Lower leg skin (tissue), 4 donors: ENCODE measurements around the gene UBASH3B. TPM values are rescaled to one million over a fixed set of nuclear protein-coding genes. Genes with fewer than 3 reads are reported as not detected.

Experiments used
- DNase-seq, 2 donors: peaks; one replicate each; pipeline ENCODE4 v3.0.0-alpha.2; 2019; ENCODE audit warnings: low spot score in 2 of 2
- H3K4me3 ChIP-seq: fragments of 200-600 bp; sonication (generic); 2 replicates; pipeline ENCODE4 v1.5.1; 2017; ENCODE audit warnings: mild to moderate bottlenecking, low read depth; ENCODE audit not compliant: poor library complexity, severe bottlenecking
- POLR2A ChIP-seq, 2 donors: fragments of 450-650 bp; IDR thresholded peaks; one replicate each; pipeline ENCODE4 v1.6.1; 2016 to 2017; ENCODE audit warnings: antibody characterized with exemption in 2 of 2, mild to moderate bottlenecking in 1 of 2, moderate library complexity in 1 of 2
- WGBS, 2 donors: methylation state at CpG; one replicate each; pipeline ENCODE4 v1.1.5; 2018; 5-methylcytosine and 5-hydroxymethylcytosine counted together
- intact Hi-C: fragments of 100-400 bp; cut with DNase I; formaldehyde crosslinking; loops from one replicate; pipeline ENCODE4 v1.15.0; 2023; ENCODE audit warnings: low total_unique reads
- total RNA-seq, 4 donors: library from RNA; depleted of rRNA; stranded (reverse); fragments of >200 nt; gene quantifications; one replicate each; pipeline ENCODE4 v1.1.0, GENCODE V29; 2016
- TF ChIP-seq, protein P1 (sequence below), 3 donors: fragments of 450-650 bp; IDR thresholded peaks; one replicate each; pipeline ENCODE4 v1.5.1; 2016; ENCODE audit warnings: antibody characterized with exemption in 3 of 3, mild to moderate bottlenecking in 3 of 3, moderate library complexity in 2 of 3

Gene UBASH3B
- total RNA-seq, 4 donors from 2014 or later: 14.2 to 58.4 (median 35.6) TPM

GRCh38 chr11:122711831-122712381 lies 56.4 kb downstream of the UBASH3B start:
- no peak for DNase-seq
- WGBS, 2 donors: 35 to 41% methylated on average over 5 of the region's 5 CpGs
- TF ChIP-seq, protein P1, sequence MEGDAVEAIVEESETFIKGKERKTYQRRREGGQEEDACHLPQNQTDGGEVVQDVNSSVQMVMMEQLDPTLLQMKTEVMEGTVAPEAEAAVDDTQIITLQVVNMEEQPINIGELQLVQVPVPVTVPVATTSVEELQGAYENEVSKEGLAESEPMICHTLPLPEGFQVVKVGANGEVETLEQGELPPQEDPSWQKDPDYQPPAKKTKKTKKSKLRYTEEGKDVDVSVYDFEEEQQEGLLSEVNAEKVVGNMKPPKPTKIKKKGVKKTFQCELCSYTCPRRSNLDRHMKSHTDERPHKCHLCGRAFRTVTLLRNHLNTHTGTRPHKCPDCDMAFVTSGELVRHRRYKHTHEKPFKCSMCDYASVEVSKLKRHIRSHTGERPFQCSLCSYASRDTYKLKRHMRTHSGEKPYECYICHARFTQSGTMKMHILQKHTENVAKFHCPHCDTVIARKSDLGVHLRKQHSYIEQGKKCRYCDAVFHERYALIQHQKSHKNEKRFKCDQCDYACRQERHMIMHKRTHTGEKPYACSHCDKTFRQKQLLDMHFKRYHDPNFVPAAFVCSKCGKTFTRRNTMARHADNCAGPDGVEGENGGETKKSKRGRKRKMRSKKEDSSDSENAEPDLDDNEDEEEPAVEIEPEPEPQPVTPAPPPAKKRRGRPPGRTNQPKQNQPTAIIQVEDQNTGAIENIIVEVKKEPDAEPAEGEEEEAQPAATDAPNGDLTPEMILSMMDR (IDR thresholded peaks at IDR 0.05): no peak
- TF ChIP-seq POLR2A (IDR thresholded peaks at IDR 0.05): no peak
- intact Hi-C loops: no loop called here
- H3K4me3 ChIP-seq: no peak overlapping the region

- DNase-seq: no peak
- WGBS, 2 donors: 88 to 90% methylated on average over 5 of the region's 5 CpGs
- intact Hi-C loops: no loop called here
- H3K4me3 ChIP-seq: no peak overlapping the region
- TF ChIP-seq POLR2A (IDR thresholded peaks at IDR 0.05): no peak
- TF ChIP-seq, protein P1 (IDR thresholded peaks at IDR 0.05): no peak
These were observed 58.5 kb downstream of the UBASH3B start for GRCh38 chr11:122714004-122714403.

DNA sequence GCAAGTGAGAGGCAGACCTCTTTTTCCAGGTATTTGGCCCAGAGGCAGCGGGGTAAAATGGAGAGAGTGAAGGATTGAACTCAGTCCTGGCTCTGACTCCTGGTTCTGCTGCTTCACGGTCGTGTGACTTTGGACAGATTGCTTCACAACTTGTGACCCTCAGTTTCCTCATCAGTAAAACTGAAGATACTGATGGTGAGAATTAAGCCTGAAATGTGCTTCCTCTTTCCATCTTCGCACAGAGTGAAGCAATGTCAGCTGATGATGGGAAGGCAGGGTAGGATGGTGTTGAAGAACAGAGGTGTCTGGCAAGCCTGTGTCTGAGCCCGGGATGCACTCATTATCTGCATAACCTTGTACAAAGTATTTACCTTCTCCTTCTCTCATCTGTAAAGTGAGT lies 59.0 kb downstream of the UBASH3B start:
- no peak overlapping the region for H3K4me3 ChIP-seq
- peak in 1 of 2 donors; percentile 22 for DNase-seq
- 91 to 92% methylated on average over 5 of the region's 5 CpGs for WGBS, 2 donors
- TF ChIP-seq, protein P1 (IDR thresholded peaks at IDR 0.05): no peak
- no peak for TF ChIP-seq POLR2A (IDR thresholded peaks at IDR 0.05)
- intact Hi-C loops: no loop called here

DNA sequence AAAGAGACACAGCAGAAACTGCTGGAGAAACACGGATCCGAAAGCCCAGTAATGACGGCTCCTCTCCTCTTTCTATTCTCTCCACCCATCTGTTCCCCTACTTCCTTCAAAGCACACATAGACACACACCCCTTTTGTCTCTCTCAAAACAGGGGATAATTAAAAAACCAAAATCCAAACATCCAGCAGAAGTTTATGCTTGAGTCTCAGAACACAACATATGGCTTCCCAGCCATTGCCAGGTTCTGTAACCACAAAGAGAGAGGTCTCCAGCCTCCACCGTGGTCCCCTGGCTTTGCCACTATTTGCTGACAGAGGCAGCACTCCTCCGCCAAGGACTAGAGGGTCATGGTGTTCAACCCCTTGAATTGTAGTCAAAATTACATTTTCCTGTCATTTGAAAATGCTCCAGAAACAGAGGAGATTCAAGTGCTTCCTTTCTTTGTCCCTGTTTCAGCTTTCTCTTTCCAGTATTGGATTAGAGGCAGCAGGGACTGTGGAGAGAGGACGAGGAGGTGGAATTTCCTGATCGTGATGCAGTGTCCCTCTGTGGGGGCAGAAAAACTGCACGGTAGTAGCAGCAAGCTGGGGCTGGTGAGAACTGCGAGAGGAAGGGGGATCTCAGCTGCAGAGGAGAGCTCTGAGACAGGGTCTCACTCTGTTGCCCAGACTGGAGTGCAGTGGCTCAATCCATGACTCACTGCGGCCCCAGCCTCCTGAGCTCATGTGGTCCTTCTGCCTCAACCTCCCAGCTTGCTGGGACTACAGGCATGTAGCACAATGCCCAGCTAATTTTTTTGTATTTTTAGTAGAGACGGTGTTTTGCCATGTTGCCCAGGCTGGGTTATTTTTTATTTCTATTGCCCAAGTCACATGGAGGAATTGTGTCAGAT lies 60.3 kb downstream of the UBASH3B start:
- no peak overlapping the region for H3K4me3 ChIP-seq
- WGBS, 2 donors: 61 to 63% methylated on average over 11 of the region's 11 CpGs
- no peak for TF ChIP-seq POLR2A (IDR thresholded peaks at IDR 0.05)
- TF ChIP-seq, protein P1 (IDR thresholded peaks at IDR 0.05): no peak
- no peak for DNase-seq
- intact Hi-C loops: no loop called here

DNA sequence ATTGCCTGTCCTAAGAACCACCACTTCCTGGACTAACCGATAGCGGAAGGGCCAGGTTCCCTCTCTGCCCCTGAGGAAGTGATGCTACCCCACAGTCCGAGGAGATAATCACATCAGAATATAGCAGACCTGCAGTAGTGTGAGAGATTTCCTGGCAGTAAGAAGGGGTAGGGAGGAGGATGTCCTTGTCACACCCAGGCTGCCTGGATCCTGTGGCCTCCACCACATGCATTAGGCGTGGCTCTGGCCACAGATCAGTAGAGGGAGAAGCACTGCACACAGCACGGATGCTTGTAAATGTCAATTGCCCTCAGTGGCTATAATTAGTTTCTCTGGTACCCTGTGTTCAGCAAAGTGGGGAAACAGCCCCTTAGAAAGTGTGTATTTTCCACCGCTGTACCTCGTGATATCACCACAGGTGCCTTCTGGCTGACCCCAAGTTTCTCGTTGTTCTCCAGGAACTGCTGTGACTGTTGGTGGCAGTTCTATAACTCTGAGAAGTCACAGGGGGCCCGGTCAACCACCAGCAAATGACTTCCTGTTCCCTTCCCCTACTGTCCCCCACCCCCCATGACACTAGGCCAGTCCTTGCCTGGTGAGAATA lies 61.8 kb downstream of the UBASH3B start:
- WGBS, 2 donors: 69 to 75% methylated on average over 9 of the region's 9 CpGs
- no peak for DNase-seq

More for the DNA sequence above, 61.8 kb downstream of the UBASH3B start:
- intact Hi-C loops: no loop called here
- no peak for TF ChIP-seq POLR2A (IDR thresholded peaks at IDR 0.05)
- TF ChIP-seq, protein P1 (IDR thresholded peaks at IDR 0.05): no peak
- H3K4me3 ChIP-seq: no peak overlapping the region
